IgD-negative memory B cell (primary cell): Measurements from ENCODE around the gene RIOK3. TPM values are rescaled to one million over a fixed set of nuclear protein-coding genes. Genes with fewer than 3 reads are reported as not detected.

Experiments
- H3K27ac Mint-ChIP-seq, 3 donors: one replicate each; pipeline ENCODE4 v1.8.0; 2020 to 2022; ENCODE audit warnings: mild to moderate bottlenecking in 3 of 3, mixed read lengths in 3 of 3, moderate library complexity in 1 of 3
- H3K27me3 Mint-ChIP-seq: one replicate; pipeline ENCODE4 v1.8.0; 2021; ENCODE audit warnings: mixed read lengths
- H3K36me3 Mint-ChIP-seq: one replicate; pipeline ENCODE4 v1.8.0; 2020; ENCODE audit warnings: mild to moderate bottlenecking, mixed read lengths
- H3K4me1 Mint-ChIP-seq, 3 donors: one replicate each; pipeline ENCODE4 v1.8.0; 2020 to 2022; ENCODE audit warnings: mixed read lengths in 3 of 3, mild to moderate bottlenecking in 1 of 3
- H3K4me3 Mint-ChIP-seq, 4 donors: one replicate each; pipeline ENCODE4 v1.8.0; 2020 to 2022; ENCODE audit warnings: mild to moderate bottlenecking in 4 of 4, mixed read lengths in 4 of 4, moderate library complexity in 3 of 4
- H3K9me3 Mint-ChIP-seq, 3 donors: one replicate each; pipeline ENCODE4 v1.8.0; 2020 to 2021; ENCODE audit warnings: mixed read lengths in 3 of 3, mild to moderate bottlenecking in 1 of 3
- polyA plus RNA-seq: library from polyadenylated mRNA; unstranded; fragments of 300-500 nt; fragmentation: Illumina TruSeq; gene quantifications from one replicate; pipeline ENCODE4 v1.2.3, GENCODE V29; 2021

RIOK3 gene
- polyA plus RNA-seq, 1 donor from 2014 or later, result 42.0 TPM

DNA sequence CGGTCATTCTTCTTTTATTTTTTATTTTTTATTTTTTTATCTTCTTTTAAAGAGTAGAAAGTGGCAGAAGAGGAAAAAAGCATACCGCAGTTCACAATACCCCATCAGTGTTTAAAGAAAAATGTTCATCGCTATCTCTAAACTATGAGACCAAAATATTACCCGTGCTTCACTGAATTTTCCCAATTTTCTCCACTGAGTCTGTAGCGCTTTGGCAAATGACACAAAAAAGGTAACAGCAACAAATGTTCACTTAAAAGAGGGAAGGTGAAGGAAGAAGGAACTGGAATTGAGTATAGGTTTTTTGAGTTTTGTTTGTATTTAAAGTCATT, 15.1 kb upstream of the RIOK3 start:
- Mint-ChIP-seq H3K36me3 (peaks cover 2% of the 10 kb centered on the region), H3K4me1 (peaks cover 10 to 16% (median 13%) of the 10 kb centered on the region in 3 donors), H3K27me3 (no peaks in the 10 kb centered on the region), H3K27ac (no peak overlapping the region), H3K4me3 (peak overlapping the region; percentile 90 to 94 (median 92)), H3K9me3 (no peaks in the 10 kb centered on the region)

- H3K36me3 Mint-ChIP-seq, result no peaks in the 10 kb centered on the region
- H3K9me3 Mint-ChIP-seq, result no peaks in the 10 kb centered on the region
- H3K27ac Mint-ChIP-seq, result peak overlapping the region in 2 of 3 donors; percentile 39 to 59
- H3K4me3 Mint-ChIP-seq, result peak overlapping the region; percentile 65 to 94 (median 90)
- H3K27me3 Mint-ChIP-seq, result no peaks in the 10 kb centered on the region
- H3K4me1 Mint-ChIP-seq, result peaks cover 10 to 13% (median 11%) of the 10 kb centered on the region in 3 donors
Measured at GRCh38 chr18:23438608-23439366, 14.3 kb upstream of the RIOK3 start.

- H3K27me3 Mint-ChIP-seq, result no peaks in the 10 kb centered on the region
- H3K36me3 Mint-ChIP-seq, result no peaks in the 10 kb centered on the region
- H3K9me3 Mint-ChIP-seq, result no peaks in the 10 kb centered on the region
- H3K4me1 Mint-ChIP-seq, result peaks cover 5 to 13% (median 9%) of the 10 kb centered on the region in 3 donors
- peak overlapping the region in 1 of 3 donors; percentile 59 for H3K27ac Mint-ChIP-seq
- peak overlapping the region in 2 of 4 donors; percentile 29 to 44 for H3K4me3 Mint-ChIP-seq
Measured at GRCh38 chr18:23440131-23440530, 13.0 kb upstream of the RIOK3 start.

- Mint-ChIP-seq H3K4me1 (peaks cover 0 to 14% (median 3%) of the 10 kb centered on the region in 3 donors), H3K9me3 (peaks cover 0 to 3% (median 0%) of the 10 kb centered on the region in 3 donors), H3K27me3 (no peaks in the 10 kb centered on the region), H3K4me3 (no peak overlapping the region), H3K36me3 (no peaks in the 10 kb centered on the region), H3K27ac (no peak overlapping the region)
Measured at GRCh38 chr18:23442958-23443357, 10.1 kb upstream of the RIOK3 start.

- Mint-ChIP-seq H3K36me3 (no peaks in the 10 kb centered on the region), H3K9me3 (peaks cover 0 to 3% (median 0%) of the 10 kb centered on the region in 3 donors), H3K27me3 (no peaks in the 10 kb centered on the region), H3K4me3 (no peak overlapping the region), H3K4me1 (peaks cover 17 to 29% (median 19%) of the 10 kb centered on the region in 3 donors), H3K27ac (no peak overlapping the region)
Measured at GRCh38 chr18:23448291-23448690, 4.8 kb upstream of the RIOK3 start.

- Mint-ChIP-seq H3K4me1 (peaks cover 26 to 36% (median 28%) of the 10 kb centered on the region in 3 donors), H3K27ac (no peak overlapping the region), H3K9me3 (peaks cover 0 to 3% (median 0%) of the 10 kb centered on the region in 3 donors), H3K36me3 (no peaks in the 10 kb centered on the region), H3K27me3 (no peaks in the 10 kb centered on the region), H3K4me3 (peak overlapping the region in 2 of 4 donors; percentile 64 to 80)
Measured at GRCh38 chr18:23450022-23450421, 3.1 kb upstream of the RIOK3 start.

DNA sequence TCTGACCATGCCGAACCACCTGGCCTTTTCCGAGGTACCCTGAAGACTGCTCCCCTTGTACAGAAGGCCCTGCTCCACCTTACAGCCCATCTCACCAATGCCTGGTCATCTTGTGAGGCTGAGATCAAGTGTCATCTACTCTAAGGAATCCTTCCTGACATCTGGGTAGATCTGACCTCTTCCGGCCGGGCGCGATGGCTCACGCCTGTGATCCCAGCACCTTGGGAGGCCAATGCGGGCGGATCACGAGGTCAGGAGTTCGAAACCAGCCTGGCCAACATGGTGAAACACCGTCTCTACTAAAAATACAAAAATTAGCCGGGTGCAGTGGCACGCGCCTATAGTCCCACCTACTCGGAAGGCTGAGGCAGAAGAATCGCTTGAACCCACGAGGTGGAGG, 2.1 kb upstream of the RIOK3 start:
- Mint-ChIP-seq H3K9me3 (peaks cover 0 to 3% (median 0%) of the 10 kb centered on the region in 3 donors), H3K27me3 (no peaks in the 10 kb centered on the region), H3K36me3 (no peaks in the 10 kb centered on the region), H3K27ac (peak overlapping the region; percentile 90 to 97 (median 91)), H3K4me1 (peaks cover 28 to 36% (median 28%) of the 10 kb centered on the region in 3 donors), H3K4me3 (peak overlapping the region; percentile 62 to 99 (median 70))

DNA sequence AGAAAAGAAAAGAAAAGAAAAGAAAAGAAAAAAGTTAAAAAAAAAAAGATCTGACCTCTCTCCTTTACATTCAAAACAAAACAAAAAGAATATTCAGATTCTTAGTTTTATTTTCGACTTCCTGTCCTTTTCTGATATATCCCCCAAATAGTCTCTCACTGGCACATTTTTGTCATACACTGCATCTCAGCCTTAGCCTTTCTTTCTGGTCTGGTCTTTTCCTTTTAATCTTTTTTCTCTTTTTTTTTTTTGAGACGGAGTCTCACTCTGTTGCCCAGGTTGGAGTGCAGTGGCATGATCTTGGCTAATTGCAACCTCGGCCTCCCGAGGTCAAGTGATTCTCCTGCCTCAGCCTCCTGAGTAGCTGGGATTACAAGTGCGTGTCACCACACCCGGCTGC, 1.6 kb upstream of the RIOK3 start:
- peaks cover 28 to 36% (median 29%) of the 10 kb centered on the region in 3 donors for H3K4me1 Mint-ChIP-seq
- H3K9me3 Mint-ChIP-seq, result peaks cover 0 to 3% (median 0%) of the 10 kb centered on the region in 3 donors
- peak overlapping the region; percentile 90 to 97 (median 91) for H3K27ac Mint-ChIP-seq
- no peaks in the 10 kb centered on the region for H3K36me3 Mint-ChIP-seq
- no peaks in the 10 kb centered on the region for H3K27me3 Mint-ChIP-seq
- H3K4me3 Mint-ChIP-seq, result peak overlapping the region; percentile 62 to 100 (median 87)

DNA sequence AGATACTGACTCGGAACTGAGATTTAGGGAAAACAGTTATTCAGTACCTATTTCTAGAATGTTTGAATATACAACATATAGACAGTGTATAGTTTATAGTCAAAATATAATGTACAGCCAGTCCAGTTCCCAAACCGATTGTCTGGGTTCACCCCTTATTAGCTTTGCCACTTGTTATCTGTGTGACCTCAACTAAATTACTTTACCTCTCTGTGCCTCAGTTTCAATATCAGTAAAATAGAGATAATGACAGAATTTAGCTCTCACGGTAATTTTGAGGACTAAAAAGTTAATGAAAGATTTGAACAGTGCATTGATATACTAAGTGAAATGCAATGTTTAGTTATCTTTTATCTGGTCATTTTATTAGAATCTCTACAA, 750 bp upstream of the RIOK3 start:
- Mint-ChIP-seq H3K36me3 (no peaks in the 10 kb centered on the region), H3K4me3 (peak overlapping the region; percentile 99 to 100 (median 100)), H3K27ac (peak overlapping the region; percentile 91 to 99 (median 97)), H3K4me1 (peaks cover 34 to 37% (median 37%) of the 10 kb centered on the region in 3 donors), H3K27me3 (no peaks in the 10 kb centered on the region), H3K9me3 (peaks cover 0 to 3% (median 0%) of the 10 kb centered on the region in 3 donors)

DNA sequence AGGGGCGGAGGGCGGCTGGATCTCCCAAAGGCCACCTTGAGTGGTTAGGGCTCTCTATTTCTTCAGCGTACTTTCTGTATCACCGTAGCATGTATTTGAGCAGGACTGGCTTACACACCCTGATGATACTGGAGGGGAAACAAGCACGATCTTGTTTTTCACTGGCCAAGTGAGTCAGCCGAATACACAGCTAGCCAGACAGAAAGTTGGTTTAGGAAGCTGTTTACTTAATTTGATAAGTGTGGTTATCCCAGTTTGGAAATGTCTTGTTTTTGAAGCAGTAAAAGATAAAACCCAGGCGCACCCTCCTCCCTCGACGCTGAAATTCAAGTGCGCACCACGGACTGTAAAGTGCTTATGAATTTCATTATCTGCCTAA, 582 bp downstream of the RIOK3 start:
- Mint-ChIP-seq H3K27me3 (no peaks in the 10 kb centered on the region), H3K36me3 (peaks cover 1% of the 10 kb centered on the region), H3K27ac (peak overlapping the region; percentile 91 to 99 (median 97)), H3K9me3 (no peaks in the 10 kb centered on the region), H3K4me3 (peak overlapping the region; percentile 99 to 100 (median 100)), H3K4me1 (peaks cover 42 to 46% (median 43%) of the 10 kb centered on the region in 3 donors)

GRCh38 chr18:23456835-23457234, 3.7 kb downstream of the RIOK3 start:
- H3K27ac Mint-ChIP-seq, result no peak overlapping the region
- H3K9me3 Mint-ChIP-seq, result no peaks in the 10 kb centered on the region
- H3K4me1 Mint-ChIP-seq, result peaks cover 56 to 62% (median 57%) of the 10 kb centered on the region in 3 donors
- no peaks in the 10 kb centered on the region for H3K27me3 Mint-ChIP-seq
- H3K4me3 Mint-ChIP-seq, result peak overlapping the region in 2 of 4 donors; percentile 65 to 82
- peaks cover 4% of the 10 kb centered on the region for H3K36me3 Mint-ChIP-seq

DNA sequence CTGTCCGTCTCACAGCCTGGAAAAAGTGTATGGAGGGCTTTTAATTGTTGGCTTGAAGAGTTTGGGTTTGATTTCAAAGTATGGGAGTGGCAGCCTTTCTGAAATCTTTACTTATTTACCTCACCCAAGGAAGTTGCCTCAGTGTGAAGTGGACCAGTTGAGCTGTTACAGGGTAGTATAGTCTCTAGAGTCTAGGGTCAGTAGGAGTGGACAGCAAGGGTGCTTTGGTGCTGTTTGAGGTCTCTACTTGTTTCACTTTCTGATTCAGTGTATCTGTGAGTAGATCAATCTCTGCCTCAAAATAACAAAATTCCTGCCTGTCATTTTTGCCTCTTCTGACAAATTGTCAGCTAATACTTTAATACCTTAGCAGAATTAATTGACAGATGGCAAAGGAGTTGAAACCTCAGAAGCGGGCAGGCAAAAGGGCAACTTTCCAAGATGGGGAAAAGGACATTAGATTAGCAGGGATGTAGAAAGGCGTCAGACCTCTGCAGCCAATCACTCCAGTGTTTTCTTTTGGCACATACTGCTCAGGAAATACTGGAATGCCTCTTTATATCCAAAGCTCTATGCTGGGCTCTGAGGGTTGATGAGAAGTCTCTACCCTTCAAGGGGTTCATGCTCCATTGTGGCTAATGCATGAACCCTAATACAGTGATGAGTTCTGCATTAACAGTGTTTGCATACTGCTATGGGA, 5.9 kb downstream of the RIOK3 start:
- Mint-ChIP-seq H3K36me3 (peaks cover 4% of the 10 kb centered on the region), H3K27me3 (no peaks in the 10 kb centered on the region), H3K27ac (peak overlapping the region; percentile 43 to 76 (median 55)), H3K4me3 (peak overlapping the region in 2 of 4 donors; percentile 48 to 73), H3K4me1 (peaks cover 47 to 59% (median 48%) of the 10 kb centered on the region in 3 donors), H3K9me3 (no peaks in the 10 kb centered on the region)

DNA sequence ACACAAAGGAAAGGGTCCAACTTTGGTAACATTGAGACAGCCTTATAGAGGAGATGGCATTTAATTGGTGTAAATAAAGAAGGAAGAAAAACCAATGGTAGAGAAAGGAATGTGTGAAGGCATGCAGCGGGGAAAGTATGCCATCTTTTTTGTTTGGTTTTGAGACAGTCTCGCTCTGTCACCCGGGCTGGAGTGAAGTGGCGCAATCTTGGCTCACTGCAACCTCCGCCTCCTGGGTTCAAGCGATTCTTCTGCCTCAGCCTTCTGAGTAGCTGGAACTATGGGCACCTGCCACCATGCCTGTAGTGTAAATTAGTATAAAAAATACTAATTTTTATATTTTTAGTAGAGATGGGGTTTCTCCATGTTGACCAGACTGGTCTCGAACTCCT, 6.4 kb downstream of the RIOK3 start:
- Mint-ChIP-seq H3K9me3 (no peaks in the 10 kb centered on the region), H3K36me3 (peaks cover 4% of the 10 kb centered on the region), H3K4me3 (peak overlapping the region in 2 of 4 donors; percentile 48 to 80), H3K27me3 (no peaks in the 10 kb centered on the region), H3K4me1 (peaks cover 43 to 54% (median 46%) of the 10 kb centered on the region in 3 donors), H3K27ac (peak overlapping the region in 2 of 3 donors; percentile 55 to 81)

GRCh38 chr18:23460285-23461273, 7.5 kb downstream of the RIOK3 start:
- Mint-ChIP-seq H3K4me3 (peak overlapping the region in 2 of 4 donors; percentile 4 to 80), H3K27me3 (no peaks in the 10 kb centered on the region), H3K27ac (peak overlapping the region in 1 of 3 donors; percentile 81), H3K36me3 (peaks cover 4% of the 10 kb centered on the region), H3K4me1 (peaks cover 40 to 52% (median 41%) of the 10 kb centered on the region in 3 donors), H3K9me3 (no peaks in the 10 kb centered on the region)
